GM12878 (cell line): Measurements from ENCODE around the gene BCL10. TPM values are rescaled to one million over a fixed set of nuclear protein-coding genes. Genes with fewer than 3 reads are reported as not detected.

Experiments
- ATAC-seq: fragments of 200-7000 bp; cut with Tn5 transposase; 3 replicates; pipeline ENCODE4 v1.9.1; 2020; ENCODE audit warnings: mild to moderate bottlenecking, moderate library complexity
- BruUV-seq: library from RNA; stranded (reverse); fragments of 400-500 nt; replicated peaks from 2 replicates; lab custom pipeline; 2021; lab: Mats Ljungman, UMichigan
- CTCF ChIA-PET: fragments of 300-600 bp; sonication (Branson Sonifier 250); formaldehyde crosslinking; extraction: SDS; loops from one replicate; lab custom pipeline; 2021; ENCODE audit warnings: inconsistent platforms; lab: Yijun Ruan, JAX
- POLR2A ChIA-PET: fragments of 350-600 bp; formaldehyde crosslinking; extraction: SDS; loops from one replicate; lab custom pipeline; 2021; ENCODE audit warnings: inconsistent platforms; lab: Charles Lee
- RAD21 ChIA-PET: fragments of 300-600 bp; sonication (Branson Sonifier 250); formaldehyde crosslinking; loops from one replicate; lab custom pipeline; 2023; ENCODE audit warnings: antibody characterized with exemption; ENCODE audit not compliant: unreplicated experiment; lab: Charles Lee
- SMC1A ChIA-PET: fragments of 300-600 bp; sonication (Branson Sonifier 250); formaldehyde crosslinking; loops from one replicate; lab custom pipeline; 2023; ENCODE audit not compliant: unreplicated experiment, uncharacterized antibody; lab: Charles Lee
- DNase-seq: peaks from one replicate; pipeline ENCODE4 v3.0.0-alpha.2; 2011; ENCODE audit warnings: low read depth, low spot score
- FAIRE-seq: peaks from 3 replicates; lab custom pipeline; 2011; peaks lifted over from hg19 to GRCh38; lab: Jason Lieb, UNC
- H2AFZ ChIP-seq: 2 replicates; pipeline ENCODE4 v1.6.0; 2011; ENCODE audit warnings: low read depth, low read length, control low read depth; ENCODE audit not compliant: control insufficient read depth
- H3K27ac ChIP-seq: 2 replicates; pipeline ENCODE4 v1.5.1; 2011; ENCODE audit warnings: control low read depth; ENCODE audit not compliant: control insufficient read depth, insufficient read depth
- H3K27me3 ChIP-seq, 2 experiments: replicated peaks in 1 of 2; 2 replicates each; pipeline versions ENCODE4 v1.6.0 to v1.6.1; 2011; ENCODE audit warnings: low read length in 1 of 2; ENCODE audit not compliant: control insufficient read depth in 2 of 2, insufficient read depth in 2 of 2
- H3K36me3 ChIP-seq, 2 experiments: 2 replicates each; pipeline ENCODE4 v1.5.1; 2011; ENCODE audit warnings: low read length in 1 of 2; ENCODE audit not compliant: control insufficient read depth in 2 of 2, insufficient read depth in 2 of 2
- H3K4me1 ChIP-seq: 2 replicates; pipeline ENCODE4 v1.6.1; 2011; ENCODE audit warnings: mild to moderate bottlenecking, low read length, moderate library complexity, mixed read lengths; ENCODE audit not compliant: control insufficient read depth, insufficient read depth
- H3K4me2 ChIP-seq: 2 replicates; pipeline ENCODE4 v1.6.0; 2011; ENCODE audit warnings: control low read depth; ENCODE audit not compliant: control insufficient read depth, insufficient read depth
- H3K4me3 ChIP-seq: fragments of 200-600 bp; sonication (generic); 2 replicates; pipeline ENCODE4 v1.5.1; 2016
- H3K79me2 ChIP-seq: 2 replicates; pipeline ENCODE4 v1.6.0; 2011; ENCODE audit warnings: low read length; ENCODE audit not compliant: control insufficient read depth, insufficient read depth
- H3K9ac ChIP-seq: 2 replicates; pipeline ENCODE4 v1.8.0; 2011; ENCODE audit warnings: low read length, control low read depth, mixed read lengths; ENCODE audit not compliant: control insufficient read depth, insufficient read depth
- H3K9me3 ChIP-seq: replicated peaks from 3 replicates; pipeline ENCODE4 v1.5.1; 2011; ENCODE audit warnings: mild to moderate bottlenecking, low read length; ENCODE audit not compliant: control insufficient read depth, insufficient read depth
- H4K20me1 ChIP-seq: 2 replicates; pipeline ENCODE4 v1.6.0; 2011; ENCODE audit not compliant: control insufficient read depth, insufficient read depth
- IKZF2 ChIP-seq, 2 experiments: fragments of 450-650 bp; IDR thresholded peaks; 2 replicates each; pipeline ENCODE4 v1.6.1; 2017; ENCODE audit warnings: mild to moderate bottlenecking in 2 of 2, moderate library complexity in 2 of 2
- MTA3 ChIP-seq: IDR thresholded peaks from 2 replicates; pipeline ENCODE4 v1.6.1; 2012; ENCODE audit warnings: low read length, inconsistent platforms, borderline replicate concordance
- POLR2AphosphoS5 ChIP-seq: IDR thresholded peaks from 2 replicates; pipeline ENCODE4 v1.6.1; 2011; ENCODE audit warnings: mild to moderate bottlenecking, low read length, inconsistent platforms
- RELA ChIP-seq: fragments of 450-650 bp; IDR thresholded peaks from 2 replicates; pipeline ENCODE4 v1.8.0; 2014; ENCODE audit warnings: borderline replicate concordance; ENCODE audit not compliant: partially characterized antibody
- TCF3 ChIP-seq: IDR thresholded peaks from 2 replicates; pipeline ENCODE4 v1.6.1; 2012; ENCODE audit warnings: low read depth, mild to moderate bottlenecking, low read length, borderline replicate concordance; ENCODE audit not compliant: insufficient read depth
- ZNF687 ChIP-seq: fragments of 450-650 bp; IDR thresholded peaks from 2 replicates; pipeline ENCODE4 v1.6.1; 2017; ENCODE audit warnings: mild to moderate bottlenecking, moderate library complexity
- ZZZ3 ChIP-seq: IDR thresholded peaks from 2 replicates; pipeline ENCODE4 v1.6.1; 2011; ENCODE audit warnings: low read depth; ENCODE audit not compliant: control insufficient read depth, insufficient read length
- WGBS: methylation state at CpG from one replicate; pipeline ENCODE4 v1.1.6; 2016; ENCODE audit warnings: low lambda C conversion rate; ENCODE audit not compliant: insufficient replicate concordance, insufficient coverage; ENCODE audit errors: missing lambda C conversion rate; 5-methylcytosine and 5-hydroxymethylcytosine counted together
- in situ Hi-C: fragments of 300-500 bp; cut with MboI; formaldehyde crosslinking; loops from 9 replicates; pipeline ENCODE4 v1.14.3; 2018; ENCODE audit warnings: mixed read lengths
- intact Hi-C: fragments of 100-400 bp; cut with micrococcal nuclease; formaldehyde crosslinking; loops from one replicate; pipeline ENCODE4 v1.14.2; 2022; ENCODE audit not compliant: unreplicated experiment
- polyA plus RNA-seq, 11 experiments: library from polyadenylated mRNA; depleted of rRNA in 4 of 11; unstranded in 6 of 11; stranded (reverse) in 5 of 11; fragments of >200 nt; fragmentation: Nextera tagmentation in 4 of 11; fragmentation: Illumina TruSeq in 1 of 11; extraction: Ambion mirVana in 4 of 11; extraction: Trizol in 1 of 11; gene quantifications; 1 replicate in 1 of 11; 2 replicates in 10 of 11; pipeline versions ENCODE4 v1.2.1 to v1.2.3, GENCODE V29; 2011 to 2016; ENCODE audit warnings: inconsistent platforms in 2 of 11, missing spikeins in 2 of 11, low read depth in 1 of 11
- total RNA-seq, 4 experiments: library from RNA; depleted of rRNA in 3 of 4; stranded (reverse); fragments of >200 nt in 3 of 4; fragmentation: Illumina TruSeq in 1 of 4; extraction: Trizol in 1 of 4; gene quantifications; 2 replicates each; pipeline versions ENCODE4 v1.2.1 to v1.2.3, GENCODE V29; 2013 to 2021
- TF ChIP-seq, protein P1 (sequence below): fragments of 150-350 bp; IDR thresholded peaks from 2 replicates; pipeline ENCODE4 v1.6.1; 2016; ENCODE audit warnings: low read depth, low read length
- TF ChIP-seq, protein P2 (sequence below): fragments of 450-650 bp; IDR thresholded peaks from 2 replicates; pipeline ENCODE4 v1.6.1; 2018; ENCODE audit warnings: borderline replicate concordance, mild to moderate bottlenecking; ENCODE audit not compliant: partially characterized antibody

BCL10 gene
- total and polyA plus RNA-seq, 10 of the 15 experiments (the other 5 are each of a cell fraction or from before 2014, with no cell fraction given) = 10.6 to 35.2 (median 19.5) TPM

DNA sequence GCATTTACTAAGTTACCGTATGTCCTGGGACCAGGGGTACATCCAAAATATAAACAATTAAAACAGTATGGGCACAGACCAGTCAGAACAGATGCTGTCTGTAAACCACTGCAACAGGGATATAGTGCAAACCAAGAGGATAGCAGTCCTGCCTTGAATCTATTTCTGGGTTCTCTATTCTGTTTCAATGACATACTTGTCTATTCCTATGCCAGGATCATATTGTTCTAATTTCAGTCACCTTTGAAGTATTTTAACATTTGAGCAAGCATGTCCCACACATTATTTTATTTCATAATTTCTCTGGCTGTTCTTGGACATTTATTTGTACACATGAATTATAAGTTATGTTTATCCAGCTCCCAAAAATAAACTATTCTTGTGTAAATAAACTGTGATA, 47.5 kb downstream of the BCL10 start (continued):
- TF ChIP-seq ZNF687 (no peak), POLR2AphosphoS5 (no peak)

DNA sequence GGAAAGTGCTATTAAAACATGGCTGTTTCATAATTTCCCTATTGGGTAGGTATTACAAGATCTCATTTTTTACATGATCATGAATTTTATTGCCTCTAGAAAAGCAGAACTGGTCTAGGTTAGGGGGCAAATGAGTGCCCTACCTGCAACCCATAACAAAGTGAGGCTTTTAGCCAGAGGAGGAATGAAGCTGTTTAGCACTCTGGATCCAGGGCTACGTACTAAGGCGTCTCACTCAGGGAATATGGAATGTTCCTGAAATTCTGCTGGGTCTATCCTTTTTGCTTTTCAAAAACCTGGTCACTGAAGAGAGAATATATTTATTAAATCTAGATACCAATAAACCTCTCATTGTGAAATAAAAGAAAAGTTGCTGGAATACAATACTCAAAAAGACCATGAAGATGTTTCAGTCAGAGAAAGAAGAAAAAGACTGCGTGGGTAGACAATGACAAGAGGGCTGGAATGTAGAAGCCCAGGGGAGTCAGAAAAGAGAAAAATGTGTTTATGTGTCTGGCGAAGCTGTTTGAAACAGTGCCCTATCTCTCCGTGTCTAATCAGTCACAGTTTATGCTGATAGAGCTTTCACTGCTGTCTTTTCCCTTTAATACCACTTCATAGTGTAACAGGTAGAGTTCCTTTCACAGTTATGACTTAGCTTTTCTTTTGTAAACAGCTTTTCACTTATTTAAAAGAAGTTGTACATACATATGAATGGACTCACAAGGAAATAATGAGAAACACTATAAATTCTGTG, 50.6 kb downstream of the BCL10 start:
- ChIA-PET RAD21 (interaction anchor here (1.4 kb wide), 1 partner anchor 29 kb away, joined by 3 read pairs; no protein-coding TSS in a partner anchor), CTCF (no interaction called here), SMC1A (no interaction called here), POLR2A (no interaction called here)
- Histone ChIP-seq H3K79me2 (no peaks in the 10 kb centered on the region), H3K9ac (no peak overlapping the region), H3K4me1 (no peaks in the 10 kb centered on the region), H3K9me3 (no peaks in the 10 kb centered on the region), H3K27ac (no peak overlapping the region), H2AFZ (no peak overlapping the region), H3K4me3 (no peak overlapping the region), H4K20me1 (no peaks in the 10 kb centered on the region), H3K4me2 (no peak overlapping the region), H3K27me3 (no peaks in the 10 kb centered on the region), H3K36me3 (no peaks in the 10 kb centered on the region)
- in situ Hi-C loops (no loop called here), intact Hi-C loops (no loop called here)
- ATAC-seq = no peak
- no peak for FAIRE-seq
- no peak for DNase-seq
- WGBS = 67% methylated on average over 5 of the region's 5 CpGs
- no TSS peak for BruUV-seq
- TF ChIP-seq, protein P1, sequence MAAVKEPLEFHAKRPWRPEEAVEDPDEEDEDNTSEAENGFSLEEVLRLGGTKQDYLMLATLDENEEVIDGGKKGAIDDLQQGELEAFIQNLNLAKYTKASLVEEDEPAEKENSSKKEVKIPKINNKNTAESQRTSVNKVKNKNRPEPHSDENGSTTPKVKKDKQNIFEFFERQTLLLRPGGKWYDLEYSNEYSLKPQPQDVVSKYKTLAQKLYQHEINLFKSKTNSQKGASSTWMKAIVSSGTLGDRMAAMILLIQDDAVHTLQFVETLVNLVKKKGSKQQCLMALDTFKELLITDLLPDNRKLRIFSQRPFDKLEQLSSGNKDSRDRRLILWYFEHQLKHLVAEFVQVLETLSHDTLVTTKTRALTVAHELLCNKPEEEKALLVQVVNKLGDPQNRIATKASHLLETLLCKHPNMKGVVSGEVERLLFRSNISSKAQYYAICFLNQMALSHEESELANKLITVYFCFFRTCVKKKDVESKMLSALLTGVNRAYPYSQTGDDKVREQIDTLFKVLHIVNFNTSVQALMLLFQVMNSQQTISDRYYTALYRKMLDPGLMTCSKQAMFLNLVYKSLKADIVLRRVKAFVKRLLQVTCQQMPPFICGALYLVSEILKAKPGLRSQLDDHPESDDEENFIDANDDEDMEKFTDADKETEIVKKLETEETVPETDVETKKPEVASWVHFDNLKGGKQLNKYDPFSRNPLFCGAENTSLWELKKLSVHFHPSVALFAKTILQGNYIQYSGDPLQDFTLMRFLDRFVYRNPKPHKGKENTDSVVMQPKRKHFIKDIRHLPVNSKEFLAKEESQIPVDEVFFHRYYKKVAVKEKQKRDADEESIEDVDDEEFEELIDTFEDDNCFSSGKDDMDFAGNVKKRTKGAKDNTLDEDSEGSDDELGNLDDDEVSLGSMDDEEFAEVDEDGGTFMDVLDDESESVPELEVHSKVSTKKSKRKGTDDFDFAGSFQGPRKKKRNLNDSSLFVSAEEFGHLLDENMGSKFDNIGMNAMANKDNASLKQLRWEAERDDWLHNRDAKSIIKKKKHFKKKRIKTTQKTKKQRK = no peak
- TF ChIP-seq IKZF2 (IDR thresholded peaks at IDR 0.05) = no peak
- TF ChIP-seq TCF3 = no peak
- TF ChIP-seq RELA = no peak
- TF ChIP-seq, protein P2, sequence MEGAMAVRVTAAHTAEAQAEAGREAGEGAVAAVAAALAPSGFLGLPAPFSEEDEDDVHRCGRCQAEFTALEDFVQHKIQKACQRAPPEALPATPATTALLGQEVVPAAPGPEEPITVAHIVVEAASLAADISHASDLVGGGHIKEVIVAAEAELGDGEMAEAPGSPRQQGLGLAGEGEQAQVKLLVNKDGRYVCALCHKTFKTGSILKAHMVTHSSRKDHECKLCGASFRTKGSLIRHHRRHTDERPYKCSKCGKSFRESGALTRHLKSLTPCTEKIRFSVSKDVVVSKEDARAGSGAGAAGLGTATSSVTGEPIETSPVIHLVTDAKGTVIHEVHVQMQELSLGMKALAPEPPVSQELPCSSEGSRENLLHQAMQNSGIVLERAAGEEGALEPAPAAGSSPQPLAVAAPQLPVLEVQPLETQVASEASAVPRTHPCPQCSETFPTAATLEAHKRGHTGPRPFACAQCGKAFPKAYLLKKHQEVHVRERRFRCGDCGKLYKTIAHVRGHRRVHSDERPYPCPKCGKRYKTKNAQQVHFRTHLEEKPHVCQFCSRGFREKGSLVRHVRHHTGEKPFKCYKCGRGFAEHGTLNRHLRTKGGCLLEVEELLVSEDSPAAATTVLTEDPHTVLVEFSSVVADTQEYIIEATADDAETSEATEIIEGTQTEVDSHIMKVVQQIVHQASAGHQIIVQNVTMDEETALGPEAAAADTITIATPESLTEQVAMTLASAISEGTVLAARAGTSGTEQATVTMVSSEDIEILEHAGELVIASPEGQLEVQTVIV = no peak
- TF ChIP-seq ZZZ3 = no peak
- no peak for TF ChIP-seq MTA3
